Activated CD8-positive, alpha-beta memory T cell treated with anti-CD3 and anti-CD28 coated beads for 1 hour (primary cell): ENCODE data around the gene POLR1A.

Source experiments
- DNase-seq, 2 donors: peaks; one replicate each; pipeline ENCODE4 v3.0.0-alpha.2; 2020; ENCODE audit warnings: low read depth in 1 of 2; ENCODE audit errors: extremely low read depth in 1 of 2

Gene POLR1A

DNA sequence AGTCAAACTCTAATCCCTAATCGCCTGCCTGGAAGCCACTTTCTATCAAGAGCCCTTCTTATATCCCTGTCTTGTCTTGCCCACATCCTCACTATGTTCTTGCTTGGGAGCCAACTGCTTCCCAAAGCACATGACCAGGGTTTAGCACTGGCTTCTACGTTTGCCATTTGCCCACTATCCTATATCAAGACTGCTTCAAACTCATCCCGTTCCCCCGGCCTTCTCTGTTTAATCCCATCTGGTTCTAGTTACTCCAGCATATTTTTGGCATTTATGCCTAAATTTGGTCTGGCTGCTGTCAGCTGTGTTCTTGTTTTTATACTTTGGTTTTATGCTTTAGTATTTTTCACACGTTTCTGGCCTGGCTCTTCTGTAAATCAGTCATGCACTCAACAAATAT lies 40.2 kb downstream of the POLR1A start:
- no peak for DNase-seq

GRCh38 chr2:86064006-86064405 lies 41.7 kb downstream of the POLR1A start:
- no peak for DNase-seq

DNA sequence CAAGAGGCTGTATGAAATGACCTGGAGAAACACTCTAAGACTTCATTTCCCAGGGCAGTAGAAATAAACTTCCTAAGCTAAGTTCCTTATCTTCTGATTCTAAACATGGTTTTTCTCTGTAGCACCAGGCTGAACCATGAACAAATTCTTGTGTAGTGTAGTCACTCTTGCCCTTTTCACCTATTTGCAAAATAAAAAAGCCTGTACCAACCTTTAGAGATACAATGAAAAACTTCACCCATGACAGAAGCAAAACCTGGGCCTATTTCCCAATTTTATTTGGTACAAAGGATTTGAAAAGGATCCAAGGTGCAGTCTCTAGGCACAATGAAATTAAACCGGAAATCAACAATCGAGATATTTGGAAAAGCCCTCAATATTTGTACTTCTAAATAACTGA lies 43.6 kb downstream of the POLR1A start:
- no peak for DNase-seq

- DNase-seq, result no peak
These were observed 48.9 kb downstream of the POLR1A start for GRCh38 chr2:86056590-86057331.

DNA sequence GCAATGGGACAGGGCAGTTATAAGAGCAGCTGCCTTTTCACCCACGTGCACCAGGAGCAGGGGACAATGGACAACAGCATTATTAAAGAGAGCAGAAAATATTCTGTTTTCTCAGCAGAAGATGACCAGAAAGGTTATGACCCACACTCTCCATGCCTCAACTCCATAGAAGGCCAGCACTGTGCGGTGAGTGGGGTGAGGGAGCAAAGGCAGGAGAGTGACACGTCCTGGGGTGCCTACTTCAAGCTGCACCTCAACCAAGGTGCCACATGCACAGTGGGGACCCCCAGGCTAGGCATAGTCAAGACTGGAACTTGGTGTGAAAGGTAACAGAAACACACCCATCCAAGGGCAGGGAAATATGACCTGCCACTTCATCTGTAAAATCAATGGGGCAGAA lies 50.4 kb downstream of the POLR1A start:
- no peak for DNase-seq

DNA sequence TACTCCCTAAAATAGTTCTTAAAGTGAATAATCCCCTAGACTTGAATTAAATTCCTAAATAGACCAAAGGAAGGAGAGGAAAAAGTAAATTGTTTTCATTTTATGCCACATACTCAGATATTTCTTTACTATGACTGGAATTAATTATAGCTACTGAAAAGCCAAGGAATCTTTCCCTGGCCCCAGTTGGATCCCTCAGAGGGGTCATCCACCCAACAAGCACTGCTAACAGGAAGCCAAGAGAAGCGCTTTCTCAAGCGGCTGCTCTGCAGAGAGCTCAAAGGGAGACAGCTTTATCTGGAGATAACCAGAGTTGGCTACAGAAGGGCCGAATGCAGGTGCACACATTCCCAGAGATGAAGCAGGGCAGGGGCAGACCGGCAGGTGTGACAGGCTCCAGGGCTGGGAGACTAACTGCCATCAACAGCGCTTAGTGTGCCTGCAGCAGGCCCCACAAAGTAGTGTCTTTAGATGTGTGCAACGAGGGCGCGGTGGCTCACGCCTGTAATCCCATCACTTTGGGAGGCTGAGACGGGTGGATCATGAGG lies 51.1 kb downstream of the POLR1A start:
- no peak for DNase-seq

GRCh38 chr2:86053166-86053565 lies 52.5 kb downstream of the POLR1A start:
- no peak for DNase-seq

DNA sequence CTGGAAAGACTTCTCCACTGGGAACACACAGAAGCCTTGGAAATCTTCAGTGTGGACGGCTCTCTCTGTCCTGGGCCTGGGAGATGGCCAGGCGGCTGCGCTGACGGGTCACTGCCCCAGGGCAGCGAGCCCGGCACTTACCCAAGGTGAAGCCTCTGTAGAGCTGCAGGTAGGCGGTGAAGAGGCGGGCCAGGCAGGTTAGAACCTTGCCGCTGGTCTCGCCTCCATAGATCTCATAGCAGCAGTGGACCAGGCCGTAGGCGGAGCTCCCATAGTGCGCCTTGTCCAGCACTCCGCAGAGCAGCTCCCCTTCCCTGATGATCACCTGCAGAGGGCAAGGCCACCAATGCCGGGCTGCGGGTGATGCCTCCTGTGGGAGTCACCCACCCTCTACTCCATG lies 53.0 kb downstream of the POLR1A start:
- no peak for DNase-seq

GRCh38 chr2:86052265-86052664 lies 53.4 kb downstream of the POLR1A start:
- no peak for DNase-seq

- DNase-seq, result no peak
These were observed 55.4 kb downstream of the POLR1A start for GRCh38 chr2:86050301-86050700.

DNA sequence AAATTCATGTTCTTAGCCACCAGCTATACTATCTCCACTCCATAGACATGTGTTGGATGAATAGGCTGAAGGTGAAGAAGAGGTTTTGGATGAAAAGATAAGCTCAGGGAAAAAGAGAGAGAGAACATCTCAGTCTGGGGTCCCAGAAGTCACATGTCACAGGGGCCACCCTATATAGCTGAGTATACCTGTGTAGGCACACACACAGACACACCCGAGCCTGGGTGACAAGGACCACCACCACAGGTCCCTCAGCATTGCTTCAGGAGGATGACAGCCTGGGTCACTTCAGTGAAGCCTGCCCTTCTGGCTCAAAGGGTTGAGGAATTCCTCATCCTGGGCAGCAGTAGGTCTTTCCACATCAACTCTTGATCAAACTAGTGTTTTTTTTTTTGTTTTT lies 56.2 kb downstream of the POLR1A start:
- DNase-seq, result no peak

DNA sequence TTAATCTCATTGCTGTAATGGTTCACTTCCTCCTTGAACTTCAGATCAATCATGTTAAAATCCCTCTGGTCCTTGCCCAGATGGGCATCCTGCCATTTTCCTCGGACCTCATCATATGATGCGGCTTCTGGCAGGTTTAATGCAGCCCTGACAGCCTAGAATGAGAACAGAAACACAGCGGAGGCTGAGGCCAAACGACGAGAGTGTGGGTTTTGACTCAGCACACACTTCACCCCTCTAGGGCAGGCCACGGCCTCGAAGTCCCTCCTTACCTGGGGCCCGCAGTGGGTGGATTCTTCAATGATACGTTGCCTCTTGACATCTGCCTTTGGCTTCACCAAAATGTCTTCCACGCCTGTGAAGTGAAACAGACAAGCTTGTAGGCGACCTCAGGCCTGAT lies 56.8 kb downstream of the POLR1A start:
- no peak for DNase-seq

- DNase-seq, result no peak
These were observed 57.3 kb downstream of the POLR1A start for GRCh38 chr2:86048383-86048701.

DNA sequence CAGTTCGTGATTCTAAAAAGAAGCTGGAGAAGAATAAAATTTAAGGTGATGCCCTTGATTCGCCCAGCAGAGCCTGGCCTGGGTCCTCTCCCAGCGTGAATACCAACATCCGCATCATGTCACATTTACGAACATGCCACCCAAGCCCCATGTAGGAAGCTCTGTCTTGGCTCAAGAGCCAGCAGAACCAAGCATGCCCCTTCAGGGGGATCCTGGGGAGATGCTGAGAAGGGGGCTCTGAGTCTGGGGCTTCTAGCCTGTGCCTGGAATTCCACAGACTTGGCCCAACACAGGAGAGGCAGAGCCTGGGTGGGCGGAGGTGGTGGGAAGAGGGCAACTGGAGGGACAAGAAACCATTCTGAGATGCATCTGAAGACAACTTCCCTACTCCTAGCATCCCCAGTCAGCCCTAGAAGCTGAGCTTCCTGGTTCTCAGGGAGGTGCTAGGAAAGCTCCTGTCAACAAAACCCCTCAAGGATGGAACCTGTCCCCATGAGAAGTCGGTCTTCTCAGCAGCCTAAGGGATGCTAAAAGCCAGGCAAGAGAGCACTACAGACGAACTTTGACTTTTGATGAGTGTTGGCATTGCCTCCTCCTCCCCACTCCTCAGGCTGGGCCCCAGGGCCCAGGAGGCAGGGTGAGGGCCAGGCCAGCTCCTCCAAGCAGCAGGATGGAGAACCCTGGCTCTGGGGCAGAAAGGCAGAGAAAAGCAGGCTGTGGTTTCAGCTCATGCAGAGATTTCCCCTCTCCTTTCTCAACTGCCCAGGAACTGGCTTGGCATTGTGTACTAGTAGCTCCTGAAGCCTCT lies 57.9 kb downstream of the POLR1A start:
- no peak for DNase-seq

DNA sequence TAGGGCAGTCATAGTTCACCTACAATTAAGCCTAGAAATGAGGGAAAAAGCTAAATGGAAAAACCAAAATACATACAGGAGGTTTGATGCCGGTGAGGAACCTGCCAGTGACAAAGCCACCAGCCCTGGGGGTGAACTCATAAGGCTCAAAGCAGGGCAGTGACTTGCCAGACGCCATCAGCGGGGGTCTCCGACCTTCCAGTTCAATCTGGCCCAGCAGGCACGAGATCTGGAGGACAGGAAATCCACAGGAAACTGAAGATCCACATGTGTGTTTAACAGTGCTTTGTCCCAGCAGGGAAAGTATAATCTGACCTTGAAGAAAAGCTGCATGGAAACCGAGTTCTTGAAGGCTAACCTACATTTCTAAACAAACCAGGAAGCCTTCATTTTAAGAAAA lies 60.1 kb downstream of the POLR1A start:
- no peak for DNase-seq

GRCh38 chr2:86044614-86045013 lies 61.1 kb downstream of the POLR1A start:
- DNase-seq, result no peak

DNA sequence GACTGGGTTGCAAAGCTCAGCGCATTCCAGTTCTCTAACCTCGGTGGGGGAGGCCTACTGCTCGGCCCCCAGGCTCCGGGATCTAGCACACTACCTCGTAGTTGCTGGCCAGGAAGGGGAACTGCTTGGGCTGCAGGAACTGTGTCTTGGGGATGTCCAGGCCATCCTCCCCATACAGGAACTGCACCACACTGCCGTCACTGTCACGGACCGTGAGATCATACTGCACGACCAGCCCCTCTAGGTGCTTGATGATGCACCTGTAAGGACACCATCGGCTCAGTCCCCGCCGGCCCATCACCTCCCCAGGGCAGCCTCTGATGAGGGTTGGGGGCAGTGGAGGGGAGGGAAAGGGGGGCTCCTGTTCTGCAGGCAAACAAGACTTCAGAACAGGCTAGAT lies 61.6 kb downstream of the POLR1A start:
- no peak for DNase-seq

DNA sequence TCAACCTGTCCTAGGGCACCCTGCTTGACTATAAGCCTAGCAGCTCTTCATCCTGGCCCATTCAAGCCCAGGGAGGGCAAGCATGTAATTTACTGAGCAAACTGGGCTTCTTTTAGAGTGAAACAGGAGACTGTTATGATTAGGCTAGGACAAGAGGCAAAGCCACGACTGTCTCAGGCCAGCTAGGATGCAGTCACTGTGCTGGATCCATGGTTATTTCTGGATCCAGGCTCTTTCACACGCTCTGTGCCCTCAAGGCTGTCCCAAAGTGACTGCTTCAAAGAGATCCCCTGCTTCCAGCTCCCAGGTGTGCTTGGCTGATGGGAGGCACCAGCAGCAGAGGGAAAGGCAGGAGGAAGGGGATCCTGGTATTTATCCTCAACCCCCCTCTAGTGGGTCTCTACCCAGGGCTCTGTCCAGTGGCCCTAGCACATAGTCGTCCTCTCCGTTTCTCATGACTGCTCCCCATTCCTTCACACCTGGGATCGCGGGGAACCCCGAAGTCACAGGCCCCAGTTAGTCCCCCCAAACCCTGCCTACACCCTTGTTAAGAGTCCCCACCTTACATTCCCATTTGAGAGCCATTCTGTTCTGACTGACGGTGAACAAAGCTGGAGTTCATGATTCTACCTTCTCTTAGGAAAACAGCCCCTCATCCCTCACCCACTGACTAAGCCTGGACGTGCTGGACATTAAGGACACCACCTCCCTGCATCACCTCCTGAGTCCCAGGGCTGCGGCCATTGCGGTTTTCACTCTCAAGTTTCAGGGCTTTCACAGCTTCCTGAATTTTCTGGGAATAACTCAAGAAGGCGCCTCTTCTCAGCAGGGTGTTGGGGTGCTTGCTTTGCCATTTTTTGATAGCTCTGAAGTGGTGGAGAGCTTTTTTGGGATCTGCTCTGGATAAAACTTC lies 63.2 kb downstream of the POLR1A start:
- no peak for DNase-seq

- no peak for DNase-seq
These were observed 65.6 kb downstream of the POLR1A start for GRCh38 chr2:86039963-86040655.

GRCh38 chr2:86039178-86039962 lies 66.3 kb downstream of the POLR1A start:
- no peak for DNase-seq
